Mucosa of gallbladder (tissue), 1 donor: ENCODE measurements around the gene AUTS2. TPM values are rescaled to one million over a fixed set of nuclear protein-coding genes. Genes with fewer than 3 reads are reported as not detected.
"Not testable (repeated sequence)": the region's sequence is repeated elsewhere in the genome, so short reads cannot be mapped to it uniquely, and the experiment has no call there.

ENCODE experiments used
- DNase-seq: peaks from one replicate; pipeline ENCODE4 v3.0.0-alpha.2; 2020; ENCODE audit warnings: low spot score
- total RNA-seq: library from RNA; stranded (reverse); gene quantifications from one replicate; pipeline ENCODE4 v1.2.1, GENCODE V29; 2021
- donor health status: DM: no; HTN: no; CAD: no.

The AUTS2 gene
- total RNA-seq, 1 donor from 2014 or later, result 50.1 TPM

DNA sequence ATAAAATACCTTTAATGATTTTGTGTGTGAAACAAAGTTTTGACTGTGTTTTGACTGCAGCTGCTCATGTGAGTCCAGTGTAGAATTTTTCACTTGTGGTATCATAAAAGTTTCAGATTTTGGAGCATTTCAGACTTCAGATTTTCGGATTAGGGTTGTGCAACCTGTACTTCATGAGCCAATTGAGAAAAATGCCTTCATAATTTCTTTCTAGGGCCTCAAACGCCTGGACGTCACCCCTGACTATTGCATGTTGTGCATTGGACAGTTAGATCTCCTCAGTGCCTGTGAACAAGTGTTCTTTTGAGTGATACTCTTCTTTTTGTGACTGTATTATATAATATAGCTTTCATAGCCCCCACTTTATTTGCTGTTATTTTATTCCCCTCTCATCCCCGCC, 161.1 kb downstream of the AUTS2 start:
- no peak for DNase-seq

DNA sequence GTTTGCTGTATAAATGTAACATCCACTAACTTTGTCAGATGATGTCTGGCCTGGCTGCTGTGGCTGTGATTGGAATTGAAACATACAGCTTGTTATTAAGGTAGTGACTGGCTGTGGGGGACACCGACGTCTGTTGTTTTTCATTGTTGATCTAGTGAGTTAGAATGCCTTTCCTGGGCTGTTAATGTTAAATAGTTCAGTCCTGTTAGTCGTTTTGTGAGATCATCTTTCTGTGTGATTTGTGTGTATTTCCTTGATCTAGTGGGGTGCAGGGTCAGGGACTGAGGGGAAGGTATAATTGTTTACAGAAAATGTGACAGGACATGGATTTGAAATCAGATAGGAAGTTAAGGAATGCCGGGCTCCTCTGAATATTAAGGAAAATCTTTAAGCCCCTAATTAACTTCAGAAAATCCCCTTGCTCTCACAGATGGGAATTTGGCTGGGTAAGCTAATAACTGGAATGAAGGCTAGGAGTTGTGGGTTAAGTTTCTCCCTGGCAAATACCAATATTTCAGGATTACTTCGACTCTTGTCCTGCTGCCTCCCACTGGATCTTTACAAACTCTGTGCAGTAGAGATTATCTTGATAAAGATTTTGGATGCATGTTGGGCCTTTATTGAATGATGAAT, 163.1 kb downstream of the AUTS2 start:
- DNase-seq, result no peak

GRCh38 chr7:69762821-69763352, 164.6 kb downstream of the AUTS2 start:
- no peak for DNase-seq

DNA sequence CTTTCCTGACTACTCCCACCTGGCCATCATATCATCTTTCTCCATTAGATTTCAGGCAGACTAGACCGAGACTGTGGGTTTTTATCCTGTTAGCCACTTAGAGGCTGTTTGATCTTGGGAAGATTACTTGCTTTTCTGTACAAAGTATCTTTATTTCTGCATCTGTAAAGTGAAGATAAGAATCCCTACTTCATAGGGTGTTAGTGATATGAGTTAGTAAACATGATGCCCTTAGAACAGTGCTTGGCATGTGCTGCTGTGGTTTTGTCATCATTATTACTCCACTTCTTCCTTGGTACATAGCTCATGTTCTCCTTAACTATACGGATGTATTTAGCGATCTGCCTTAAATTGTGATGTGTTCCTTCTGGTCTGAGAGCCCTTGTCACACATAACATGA, 165.2 kb downstream of the AUTS2 start:
- DNase-seq, result no peak

DNA sequence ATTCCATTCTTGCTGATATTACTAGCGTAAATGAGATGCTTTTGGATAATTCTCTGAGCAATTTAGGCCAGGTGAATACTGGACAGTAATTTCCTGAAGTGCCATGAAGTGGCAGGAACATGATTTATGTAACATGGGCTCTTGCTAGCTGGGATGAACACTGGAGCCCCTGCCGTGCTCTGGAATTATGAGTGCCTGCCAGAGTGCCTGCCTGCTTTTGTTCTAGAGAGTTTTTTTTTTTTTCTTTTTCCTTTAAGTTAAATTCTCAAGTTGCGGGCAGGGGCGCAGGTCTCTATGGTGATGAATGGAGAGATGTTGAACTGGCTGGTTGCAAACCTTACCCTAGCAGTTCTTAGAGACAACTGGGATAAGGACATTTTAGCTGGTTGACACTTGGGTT, 165.9 kb downstream of the AUTS2 start:
- DNase-seq, result no peak

DNA sequence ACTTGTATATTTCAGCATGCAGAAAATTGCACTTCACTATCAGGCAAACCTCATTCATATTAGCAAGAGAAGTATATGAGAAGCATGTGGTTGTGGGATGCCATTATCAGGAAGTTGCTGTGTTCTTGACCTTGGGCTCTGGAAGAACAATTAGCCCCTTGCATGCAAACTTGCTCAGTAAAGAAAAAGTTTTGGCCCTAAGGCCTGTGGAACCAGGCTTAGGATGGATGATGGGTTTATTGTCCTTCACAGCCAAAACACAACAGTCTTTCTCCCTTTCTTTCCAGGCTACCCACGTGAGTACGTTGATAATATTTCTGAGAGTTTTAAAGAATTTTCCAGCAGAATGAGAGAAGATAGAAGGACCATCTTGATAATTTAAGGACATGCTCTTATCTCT, 166.4 kb downstream of the AUTS2 start:
- no peak for DNase-seq

DNA sequence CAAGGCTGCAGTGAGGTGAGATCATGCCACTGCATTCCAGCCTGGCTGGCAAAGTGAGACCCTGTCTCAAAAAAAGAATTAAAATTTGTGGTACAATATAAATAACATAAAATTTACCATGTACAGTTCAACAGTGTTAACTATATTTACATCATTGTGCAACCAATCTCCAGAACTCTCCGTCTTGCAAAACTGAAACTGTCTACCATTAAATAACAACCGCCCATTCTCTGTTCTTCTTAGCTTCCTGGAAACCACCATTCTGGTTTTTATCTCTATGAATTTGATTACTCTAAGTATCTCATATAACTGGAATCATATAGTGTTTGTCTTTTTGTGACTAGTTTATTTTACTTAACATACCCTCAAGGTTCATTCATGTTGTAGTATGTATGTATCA, 167.6 kb downstream of the AUTS2 start:
- DNase-seq, result no peak

- no peak for DNase-seq
Measured at GRCh38 chr7:69768986-69769595, 170.8 kb downstream of the AUTS2 start.

GRCh38 chr7:69769826-69770225, 171.6 kb downstream of the AUTS2 start:
- no peak for DNase-seq

DNA sequence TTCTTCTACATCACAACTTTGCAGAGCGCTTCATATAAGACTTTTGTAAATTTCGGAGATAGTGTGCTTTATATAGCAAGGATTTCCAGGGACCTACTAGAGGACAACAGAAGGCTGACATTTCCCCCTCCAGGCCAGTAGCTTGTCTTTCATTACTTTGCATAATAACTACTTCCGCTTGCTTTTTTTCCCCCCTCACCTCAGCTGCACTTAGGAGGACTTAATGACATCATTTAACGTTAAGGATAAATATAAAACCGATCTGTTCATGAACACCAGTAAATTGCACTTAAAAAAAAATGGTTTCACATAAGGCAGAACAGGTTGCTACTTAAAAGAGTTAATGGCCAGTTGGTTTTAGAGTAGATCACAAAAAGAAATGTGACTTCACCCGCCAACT, 172.3 kb downstream of the AUTS2 start:
- DNase-seq, result no peak

DNA sequence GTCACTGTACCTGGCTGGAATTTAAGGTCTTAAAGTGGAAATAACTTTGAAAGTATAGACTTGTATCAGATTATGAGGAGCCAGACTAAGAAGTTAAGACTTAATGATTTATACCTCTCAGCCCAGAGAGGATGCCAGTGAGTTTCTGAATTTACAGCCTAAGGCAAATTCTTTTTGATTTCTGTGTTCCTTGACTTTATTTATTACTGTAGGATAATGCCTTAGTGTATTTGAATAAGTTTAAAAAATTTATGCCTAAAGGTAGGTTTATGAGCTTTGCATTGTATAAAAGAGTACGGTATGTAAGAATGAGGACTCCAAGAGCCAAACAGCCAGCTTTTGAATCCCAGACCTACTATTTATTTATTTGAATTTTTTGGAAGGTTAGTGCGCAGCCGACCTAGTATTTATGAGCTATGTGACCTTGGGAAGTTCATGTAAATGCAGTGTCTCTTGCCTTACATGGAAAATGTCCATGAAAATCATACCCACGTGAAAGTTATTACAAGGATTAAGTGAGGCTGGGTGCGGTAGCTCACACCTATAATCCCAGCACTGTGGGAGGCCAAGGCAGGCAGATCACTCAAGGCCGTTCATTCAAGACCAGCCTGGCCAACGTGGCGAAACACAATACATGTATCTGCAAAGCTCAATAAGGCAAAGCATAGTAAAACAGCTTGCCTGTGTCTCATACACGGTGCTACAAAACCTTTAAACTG, 174.6 kb downstream of the AUTS2 start:
- no peak for DNase-seq

GRCh38 chr7:69773535-69774225, 175.4 kb downstream of the AUTS2 start:
- DNase-seq, result peak; percentile 12

GRCh38 chr7:69775231-69775771, 177.0 kb downstream of the AUTS2 start:
- no peak for DNase-seq

DNA sequence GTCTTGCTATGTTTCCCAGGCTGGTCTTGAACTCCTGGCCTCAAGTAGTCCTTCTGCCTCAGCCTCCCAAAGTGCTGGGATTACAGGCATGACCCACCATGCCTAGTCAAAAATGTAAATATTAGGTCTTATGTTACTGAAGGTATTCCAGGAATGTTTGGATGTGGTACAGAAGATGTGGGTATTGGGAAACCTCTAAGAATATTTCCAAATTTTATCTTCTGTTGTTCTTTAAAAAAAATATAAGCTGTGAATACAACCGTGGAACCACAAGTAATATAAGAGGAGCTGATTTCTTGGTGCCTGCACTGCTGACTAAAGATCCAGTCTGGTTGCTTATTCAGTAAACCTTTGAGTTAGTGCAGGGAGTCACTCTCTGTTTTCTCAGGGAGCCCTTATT, 178.3 kb downstream of the AUTS2 start:
- no peak for DNase-seq

DNA sequence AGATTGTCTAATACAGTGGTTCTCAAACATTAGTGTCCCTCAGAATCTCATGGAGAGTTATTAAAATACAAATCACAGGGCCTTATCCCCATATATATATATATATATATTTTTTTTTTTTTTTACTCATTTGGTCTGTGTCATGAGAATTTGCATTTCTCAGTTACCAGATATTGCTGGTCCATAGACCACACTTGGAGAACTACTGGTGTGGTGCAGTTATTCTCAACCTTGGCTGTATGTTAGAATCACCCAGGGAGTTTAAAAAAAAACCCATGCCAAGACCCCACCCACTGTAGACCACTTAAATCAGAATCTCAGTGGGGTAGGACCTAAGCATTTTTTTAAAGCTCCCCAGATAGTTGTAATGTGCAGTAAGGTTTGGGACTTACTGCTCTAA, 179.9 kb downstream of the AUTS2 start:
- DNase-seq, result no peak

DNA sequence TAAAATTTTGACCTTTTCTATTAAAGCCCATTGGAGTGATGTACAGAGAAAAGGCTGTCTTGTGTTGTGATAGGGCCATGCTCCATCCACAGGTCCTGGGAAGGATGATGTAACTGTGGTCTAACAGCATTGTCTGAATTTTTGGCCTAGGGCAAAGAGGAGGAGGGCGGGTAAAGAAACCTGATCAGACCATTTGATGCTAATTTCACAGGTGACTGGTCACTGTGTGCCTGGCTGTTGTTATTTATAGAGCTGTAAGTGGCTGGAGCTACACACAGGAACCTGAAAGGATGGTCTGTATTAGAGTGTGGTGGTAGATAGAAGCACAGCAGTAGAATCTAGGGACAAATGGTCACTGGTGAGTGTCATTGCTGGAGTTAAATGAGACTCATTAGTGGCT, 182.1 kb downstream of the AUTS2 start:
- no peak for DNase-seq

- DNase-seq, result no peak
Measured at GRCh38 chr7:69781412-69781846, 183.2 kb downstream of the AUTS2 start.

DNA sequence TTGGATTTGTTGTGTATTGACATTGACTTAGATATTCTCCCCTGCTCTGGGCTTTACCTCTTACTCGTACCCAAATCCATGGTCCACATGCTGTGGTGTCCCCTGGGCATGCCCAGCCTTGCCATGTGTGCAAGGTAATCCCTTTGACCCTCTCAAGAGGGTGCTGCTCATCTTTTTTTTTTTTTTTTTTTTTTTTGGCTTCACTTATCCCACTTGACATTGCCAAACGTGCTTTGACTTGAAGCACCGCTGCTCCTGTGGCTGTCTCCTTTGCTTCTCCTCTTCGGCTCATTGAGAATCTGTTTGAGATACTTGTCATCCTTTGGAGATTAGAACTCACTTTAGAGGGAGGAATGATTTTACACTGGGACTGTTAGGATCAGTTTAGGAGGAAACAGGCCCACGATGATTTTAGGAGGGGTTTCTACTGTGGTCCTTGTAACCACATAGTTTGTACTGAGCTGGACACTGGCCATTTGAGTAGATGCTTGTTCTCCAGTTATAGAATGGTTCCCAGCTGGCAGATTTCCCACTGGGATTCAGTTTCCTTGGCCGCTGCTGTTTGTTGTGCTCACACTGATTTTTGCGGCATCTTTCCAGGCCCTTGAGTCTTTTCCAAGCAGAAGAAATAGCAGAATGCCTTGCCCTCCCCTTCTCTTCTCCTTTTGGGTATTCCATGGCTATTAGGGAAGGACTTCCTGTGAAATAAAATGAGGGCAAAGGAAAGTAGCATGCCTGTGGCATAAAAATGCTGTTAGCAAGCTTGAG, 184.8 kb downstream of the AUTS2 start:
- DNase-seq, result peak; percentile 51

DNA sequence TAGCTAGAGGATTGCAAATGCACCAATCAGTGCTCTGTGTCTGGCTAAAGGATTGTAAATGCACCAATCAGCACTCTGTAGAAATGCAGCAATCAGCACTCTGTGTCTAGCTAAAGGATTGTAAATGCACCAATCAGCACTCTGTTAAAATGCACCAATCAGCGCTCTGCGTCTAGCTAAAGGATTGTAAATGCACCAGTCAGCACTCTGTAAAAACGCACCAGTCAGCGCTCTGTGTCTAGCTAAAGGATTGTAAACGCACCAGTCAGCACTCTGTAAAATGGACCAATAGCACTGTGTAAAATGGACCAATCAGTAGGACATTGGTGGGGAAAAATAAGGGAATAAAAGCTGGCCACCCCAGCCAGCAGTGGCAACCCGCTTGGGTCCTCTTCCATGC, 187.9 kb downstream of the AUTS2 start:
- not testable (repeated sequence) for DNase-seq

- DNase-seq, result no peak
Measured at GRCh38 chr7:69786730-69787395, 188.6 kb downstream of the AUTS2 start.
